CD1c-positive myeloid dendritic cell (primary cell): ENCODE results near the gene AFF2.

Source experiments
- DNase-seq: peaks from one replicate; pipeline ENCODE4 v3.0.0-alpha.2; 2016; ENCODE audit errors: extremely low spot score

Gene AFF2

DNA sequence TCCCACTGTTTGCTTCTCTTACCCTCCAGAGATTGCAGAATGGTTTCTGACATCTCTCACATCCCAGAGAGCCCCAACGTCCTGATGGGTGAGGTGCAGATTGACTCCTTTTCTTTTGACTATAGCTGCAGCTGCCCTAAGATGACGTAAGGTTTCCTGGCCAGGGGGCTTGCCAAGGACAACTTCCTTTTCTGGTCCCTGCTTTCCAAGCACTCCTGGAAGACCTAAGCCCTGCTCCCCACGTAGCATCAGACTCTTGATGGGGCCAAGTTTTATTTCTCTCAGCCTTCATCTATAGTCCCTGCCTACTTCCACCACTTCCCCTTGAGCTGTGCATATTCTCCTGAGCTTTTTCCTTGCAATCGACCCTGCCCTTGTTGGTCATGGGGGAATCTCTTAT, 507.0 kb downstream of the AFF2 start:
- no peak for DNase-seq

- DNase-seq = no peak
Observed at GRCh38 chrX:149010013-149010852, 509.8 kb downstream of the AFF2 start.

GRCh38 chrX:149010853-149011224, 510.4 kb downstream of the AFF2 start:
- DNase-seq = no peak

- DNase-seq = no peak
Observed at GRCh38 chrX:149013081-149013480, 512.7 kb downstream of the AFF2 start.

DNA sequence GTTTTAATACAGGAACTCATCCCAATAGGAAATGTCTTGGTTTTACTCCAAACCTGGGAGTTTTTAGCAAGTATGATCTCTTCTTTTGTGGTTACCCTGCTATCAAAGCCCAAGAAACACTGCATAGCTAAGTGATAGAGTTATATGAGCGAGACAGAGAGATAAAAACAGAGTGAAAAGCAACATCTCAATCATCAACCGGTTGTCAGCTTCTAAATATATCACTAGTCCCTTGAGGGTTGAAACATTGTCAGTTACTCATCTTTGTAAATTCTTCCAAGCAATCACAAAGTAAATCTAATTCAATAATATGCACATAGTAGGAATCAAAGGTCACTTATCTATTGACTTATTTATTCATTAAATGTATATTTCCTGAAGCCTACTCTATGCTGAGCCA, 520.7 kb downstream of the AFF2 start:
- DNase-seq = no peak

- no peak for DNase-seq
Observed at GRCh38 chrX:149022485-149022884, 522.1 kb downstream of the AFF2 start.

DNA sequence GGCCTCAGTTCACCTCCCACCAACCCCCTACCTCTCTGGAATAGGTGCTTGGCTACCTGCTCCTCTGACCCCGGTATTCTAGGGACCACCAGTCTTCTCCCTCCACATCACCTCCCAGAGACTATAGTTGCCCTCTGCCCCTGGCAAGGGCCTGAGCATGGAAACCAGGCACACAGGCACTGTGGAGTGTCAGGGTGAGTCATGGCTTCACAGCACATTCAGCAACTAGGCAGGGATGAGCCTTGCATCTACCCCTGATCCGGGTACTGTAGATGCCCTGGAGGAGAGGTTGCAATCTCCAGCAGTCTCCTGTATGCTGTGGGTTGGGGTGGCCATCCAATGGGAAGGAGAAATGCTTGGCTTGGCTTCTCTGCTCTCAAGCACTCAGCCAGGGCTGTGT, 532.0 kb downstream of the AFF2 start:
- DNase-seq = no peak

GRCh38 chrX:149036086-149036485, 535.7 kb downstream of the AFF2 start:
- no peak for DNase-seq

GRCh38 chrX:149037281-149037870, 537.0 kb downstream of the AFF2 start:
- no peak for DNase-seq

DNA sequence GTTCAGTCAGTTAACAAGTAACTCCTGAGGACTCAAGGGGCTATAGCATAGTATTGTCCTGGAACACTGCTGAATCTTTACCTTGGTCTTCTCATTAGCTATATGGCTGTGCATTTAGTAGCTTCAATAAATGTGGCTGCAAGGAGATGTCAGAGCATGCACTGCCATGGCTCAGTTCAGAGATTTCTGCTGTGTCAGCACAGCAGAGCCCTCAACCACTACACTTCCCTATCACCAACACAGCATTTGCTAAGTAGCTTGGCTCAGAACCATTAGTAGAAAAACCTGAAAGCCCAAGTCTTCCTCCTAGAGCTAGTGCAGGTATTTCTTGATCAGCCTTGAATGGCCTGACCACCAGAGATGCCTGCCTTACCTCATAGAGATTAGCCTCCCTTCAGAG, 538.6 kb downstream of the AFF2 start:
- no peak for DNase-seq

DNA sequence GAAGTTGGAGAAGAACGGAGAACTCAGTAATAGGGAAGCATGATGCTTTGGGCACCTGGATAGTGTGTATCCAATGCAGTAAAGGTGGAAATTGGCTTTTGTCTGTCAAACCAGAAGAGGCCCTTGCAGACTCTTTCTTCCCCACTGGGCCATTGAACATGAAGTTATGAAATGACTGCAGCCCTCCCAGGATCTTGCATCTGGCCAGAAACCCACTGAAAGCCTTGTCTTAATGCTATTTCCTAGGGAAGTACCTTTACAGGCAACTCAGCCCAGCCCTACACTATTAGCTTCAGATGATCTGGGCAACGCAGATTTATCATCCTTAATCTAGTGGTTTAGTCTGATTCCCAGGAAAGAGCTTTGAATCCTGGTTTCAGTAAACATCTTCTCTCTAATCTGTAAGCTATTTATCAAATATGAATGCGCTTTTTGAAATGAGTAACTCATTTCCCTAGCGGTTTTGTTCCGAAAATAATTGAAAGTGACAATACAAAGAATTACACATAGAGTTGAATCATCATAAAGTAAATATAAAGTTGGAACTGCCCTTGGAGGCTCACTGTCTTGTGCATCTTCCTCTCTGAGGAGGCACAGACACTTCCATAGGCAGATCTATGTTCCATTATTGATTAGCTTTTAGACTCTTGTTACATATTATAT, 540.6 kb downstream of the AFF2 start:
- no peak for DNase-seq

DNA sequence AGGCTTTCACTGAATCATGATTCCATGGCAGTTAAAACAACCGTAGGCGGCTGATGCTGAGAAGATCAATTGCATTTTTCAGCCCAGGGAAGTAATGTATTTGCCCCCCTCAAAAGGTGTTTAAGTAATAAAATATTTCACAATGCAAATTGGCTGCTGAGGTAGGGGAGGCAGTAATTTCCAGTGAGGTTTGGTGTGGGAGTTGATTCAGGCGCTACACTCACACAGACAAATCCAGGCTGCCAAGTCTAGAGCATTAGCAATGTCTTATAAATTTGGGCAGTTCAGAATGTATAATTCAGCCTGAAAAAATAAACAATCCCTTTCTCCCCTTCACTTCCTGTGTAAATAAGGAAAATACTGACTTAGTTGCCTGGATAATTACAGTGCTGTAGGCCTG, 543.0 kb downstream of the AFF2 start:
- no peak for DNase-seq

GRCh38 chrX:149044471-149044870, 544.1 kb downstream of the AFF2 start:
- DNase-seq = no peak

- no peak for DNase-seq
Observed at GRCh38 chrX:149045645-149046210, 545.3 kb downstream of the AFF2 start.
